Measurements from ENCODE around the gene RRM1. TPM values are rescaled to one million over a fixed set of nuclear protein-coding genes. Genes with fewer than 3 reads are reported as not detected.

RRM1 gene
- total RNA-seq (33.0 TPM), polyA plus RNA-seq (ENCODE audit: insufficient read depth, low read depth, low replicate concordance) (17.7 TPM)
- long read RNA-seq, donor 1, transcript RRM1-201 (19 exons, 3,076 nt): major isoform, 8 of 36 reads
- long read RNA-seq, donor 1, partial matches to known transcripts: 27 of 36 reads
- long read RNA-seq, donor 1, other reads (novel, unspliced or antisense): 0 of 36 reads
- long read RNA-seq, donor 2, transcript RRM1-201 (19 exons, 3,076 nt): major isoform, 8 of 30 reads
- long read RNA-seq, donor 2, partial matches to known transcripts: 22 of 30 reads
- long read RNA-seq, donor 2, other reads (novel, unspliced or antisense): 0 of 30 reads
- long read RNA-seq, donor 3, transcript RRM1-201 (19 exons, 3,076 nt): major isoform, 16 of 48 reads
- long read RNA-seq, donor 3, partial matches to known transcripts: 30 of 48 reads
- long read RNA-seq, donor 3, other reads (novel, unspliced or antisense): 0 of 48 reads
- long read RNA-seq, donor 4, transcript RRM1-201 (19 exons, 3,076 nt): major isoform, 10 of 28 reads
- long read RNA-seq, donor 4, partial matches to known transcripts: 15 of 28 reads
- long read RNA-seq, donor 4, other reads (novel, unspliced or antisense): 0 of 28 reads
- long read RNA-seq, donor 5, partial matches to known transcripts: 0 of 2 reads
- long read RNA-seq, donor 5, other reads (novel, unspliced or antisense): 0 of 2 reads
- long read RNA-seq, donor 6, transcript RRM1-201 (19 exons, 3,076 nt): major isoform, 17 of 114 reads
- long read RNA-seq, donor 6, partial matches to known transcripts: 96 of 114 reads
- long read RNA-seq, donor 6, other reads (novel, unspliced or antisense): 0 of 114 reads
- long read RNA-seq, donor 7, transcript RRM1-201 (19 exons, 3,076 nt): major isoform, 22 of 27 reads
- long read RNA-seq, donor 7, partial matches to known transcripts: 4 of 27 reads
- long read RNA-seq, donor 7, other reads (novel, unspliced or antisense): 1 of 27 reads
- long read RNA-seq, donor 8, transcript RRM1-201 (19 exons, 3,076 nt): major isoform, 9 of 19 reads
- long read RNA-seq, donor 8, partial matches to known transcripts: 10 of 19 reads
- long read RNA-seq, donor 8, other reads (novel, unspliced or antisense): 0 of 19 reads
- long read RNA-seq, donor 9, transcript RRM1-201 (19 exons, 3,076 nt): major isoform, 7 of 8 reads
- long read RNA-seq, donor 9, partial matches to known transcripts: 0 of 8 reads
- long read RNA-seq, donor 9, other reads (novel, unspliced or antisense): 0 of 8 reads
- long read RNA-seq, donor 10, transcript RRM1-201 (19 exons, 3,076 nt): major isoform, 9 of 26 reads
- long read RNA-seq, donor 10, partial matches to known transcripts: 17 of 26 reads
- long read RNA-seq, donor 10, other reads (novel, unspliced or antisense): 0 of 26 reads

- H3K9ac ChIP-seq (ENCODE audit: low read length in 3 of 3): peak within 1 kb of the TSS; percentile 66 to 96 (median 86)
- intact Hi-C loops (cut with DNase I): no loop called here
- peak; percentile 72 for FAIRE-seq
- peak within 1 kb of the TSS; percentile 82 to 87 for H3K27ac ChIP-seq (ENCODE audit: low read depth in 2 of 2, low read length in 2 of 2)
- no peaks in the 10 kb centered on the region for H3K9me3 ChIP-seq (ENCODE audit: control insufficient read depth in 2 of 3, insufficient read depth in 1 of 3, low read length in 3 of 3)
- peak; percentile 98 to 99 (median 98) for DNase-seq
- TF ChIP-seq CTCF (IDR thresholded peaks at IDR 0.05; ENCODE audit: borderline replicate concordance, extremely low read depth, insufficient read depth): no peak
- peaks cover 0 to 6% (median 0%) of the 10 kb centered on the region in 3 donors for H3K4me1 ChIP-seq (ENCODE audit: control insufficient read depth in 2 of 3, insufficient read depth in 2 of 3, low read depth in 1 of 3, low read length in 3 of 3)
- H3K36me3 ChIP-seq (ENCODE audit: control insufficient read depth in 2 of 3, insufficient read depth in 3 of 3, low read length in 3 of 3): no peaks in the 10 kb centered on the region
- no peaks in the 10 kb centered on the region for H3K27me3 ChIP-seq (ENCODE audit: control insufficient read depth, insufficient read depth, low read length)
- H3K4me3 ChIP-seq (ENCODE audit: low read length in 3 of 3): peak within 1 kb of the TSS; percentile 76 to 89 (median 78)
Measured at GRCh38 chr11:4094348-4095291, at the start of gene RRM1. TSS of gene RRM1 (plus strand) at chr11:4094799. CDS start at chr11:4095013, 214 bp downstream.

GRCh38 chr11:4044976-4045646 is 49.5 kb upstream of the RRM1 start:
- no peak for FAIRE-seq

More at GRCh38 chr11:4044976-4045646, 49.5 kb upstream of the RRM1 start:
- Histone ChIP-seq H3K4me1 (ENCODE audit: control insufficient read depth in 2 of 3, insufficient read depth in 2 of 3, low read depth in 1 of 3, low read length in 3 of 3) (peaks cover 0 to 4% (median 0%) of the 10 kb centered on the region in 3 donors), H3K36me3 (ENCODE audit: control insufficient read depth in 2 of 3, insufficient read depth in 3 of 3, low read length in 3 of 3) (no peaks in the 10 kb centered on the region), H3K27me3 (ENCODE audit: control insufficient read depth, insufficient read depth, low read length) (no peaks in the 10 kb centered on the region), H3K9ac (ENCODE audit: low read length in 3 of 3) (no peak overlapping the region), H3K9me3 (ENCODE audit: control insufficient read depth in 2 of 3, insufficient read depth in 1 of 3, low read length in 3 of 3) (no peaks in the 10 kb centered on the region), H3K4me3 (ENCODE audit: low read length in 3 of 3) (no peak overlapping the region), H3K27ac (ENCODE audit: low read depth in 2 of 2, low read length in 2 of 2) (no peak overlapping the region)
- intact Hi-C loops (cut with DNase I): no loop called here
- DNase-seq: no peak
- TF ChIP-seq CTCF (IDR thresholded peaks at IDR 0.05; ENCODE audit: borderline replicate concordance, extremely low read depth, insufficient read depth): no peak
